ENCODE measurements around the gene RAB6B.

The RAB6B gene

DNA sequence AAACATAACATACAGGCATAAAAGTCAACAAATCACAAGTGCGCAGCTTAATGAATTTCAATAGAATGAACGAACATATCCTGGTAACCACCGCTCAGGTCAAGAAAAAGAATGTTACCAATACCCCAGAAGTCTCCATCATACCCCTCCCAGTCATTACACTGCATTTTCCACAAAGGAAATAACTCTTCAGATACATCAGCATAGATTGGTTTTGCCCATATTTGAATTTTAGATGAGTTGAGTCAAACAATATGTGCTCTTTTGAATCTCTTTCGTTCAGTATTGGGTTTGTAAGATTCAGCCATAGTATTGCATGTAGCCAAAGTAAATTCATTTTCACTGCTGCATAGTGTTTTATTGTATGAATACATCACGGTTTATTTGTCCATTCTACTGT is 6.2 kb upstream of the RAB6B start:
- TF ChIP-seq, protein P1, sequence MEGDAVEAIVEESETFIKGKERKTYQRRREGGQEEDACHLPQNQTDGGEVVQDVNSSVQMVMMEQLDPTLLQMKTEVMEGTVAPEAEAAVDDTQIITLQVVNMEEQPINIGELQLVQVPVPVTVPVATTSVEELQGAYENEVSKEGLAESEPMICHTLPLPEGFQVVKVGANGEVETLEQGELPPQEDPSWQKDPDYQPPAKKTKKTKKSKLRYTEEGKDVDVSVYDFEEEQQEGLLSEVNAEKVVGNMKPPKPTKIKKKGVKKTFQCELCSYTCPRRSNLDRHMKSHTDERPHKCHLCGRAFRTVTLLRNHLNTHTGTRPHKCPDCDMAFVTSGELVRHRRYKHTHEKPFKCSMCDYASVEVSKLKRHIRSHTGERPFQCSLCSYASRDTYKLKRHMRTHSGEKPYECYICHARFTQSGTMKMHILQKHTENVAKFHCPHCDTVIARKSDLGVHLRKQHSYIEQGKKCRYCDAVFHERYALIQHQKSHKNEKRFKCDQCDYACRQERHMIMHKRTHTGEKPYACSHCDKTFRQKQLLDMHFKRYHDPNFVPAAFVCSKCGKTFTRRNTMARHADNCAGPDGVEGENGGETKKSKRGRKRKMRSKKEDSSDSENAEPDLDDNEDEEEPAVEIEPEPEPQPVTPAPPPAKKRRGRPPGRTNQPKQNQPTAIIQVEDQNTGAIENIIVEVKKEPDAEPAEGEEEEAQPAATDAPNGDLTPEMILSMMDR (IDR thresholded peaks at IDR 0.05; ENCODE audit: low read depth, low read length, missing control alignments): no peak
- no peak overlapping the region for H3K4me3 ChIP-seq (ENCODE audit: low read depth, low read length)
- no peak for DNase-seq (ENCODE audit: low read depth)

DNA sequence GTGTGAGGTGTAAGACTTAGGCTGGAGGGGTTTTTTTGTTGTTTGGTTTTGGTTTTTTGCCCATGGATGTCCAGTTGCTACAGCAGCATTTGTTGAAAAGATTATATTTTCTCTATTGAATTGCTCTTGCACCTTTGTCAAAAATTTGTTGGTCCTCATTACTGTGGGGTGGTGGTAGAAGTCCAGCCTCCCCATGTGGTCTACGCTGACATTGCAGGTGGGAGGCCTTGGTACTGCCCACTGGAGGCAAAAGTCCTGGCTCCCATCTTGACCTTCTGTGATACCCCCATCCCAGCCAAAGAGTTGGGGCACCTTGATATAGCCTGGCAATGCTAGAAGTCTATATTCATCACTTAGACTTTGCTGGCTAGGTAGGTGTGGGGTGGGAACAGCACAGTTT is 5.4 kb upstream of the RAB6B start:
- H3K4me3 ChIP-seq (ENCODE audit: low read depth, low read length): no peak overlapping the region
- no peak for DNase-seq (ENCODE audit: low read depth)
- TF ChIP-seq, protein P1 (IDR thresholded peaks at IDR 0.05; ENCODE audit: low read depth, low read length, missing control alignments): peak; percentile 30

DNA sequence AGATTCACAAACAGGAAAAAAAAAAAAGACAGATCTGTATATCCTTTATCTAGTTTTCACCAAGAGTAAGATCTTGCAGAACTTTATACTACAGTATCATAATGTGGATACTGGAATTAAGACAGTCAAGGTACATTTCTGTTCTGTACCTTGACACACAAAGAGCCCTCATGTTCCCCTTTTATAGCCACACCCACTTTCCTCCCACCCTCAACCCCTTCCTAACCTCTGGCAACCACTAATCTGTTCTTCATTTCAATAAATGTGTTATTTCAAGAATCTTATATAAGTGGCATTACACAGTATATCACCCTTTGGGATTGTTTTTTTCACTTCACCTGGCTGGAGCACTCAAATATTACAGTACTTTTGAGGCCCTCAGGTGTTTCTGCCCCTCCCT is 3.6 kb upstream of the RAB6B start:
- DNase-seq (ENCODE audit: low read depth): no peak
- H3K4me3 ChIP-seq (ENCODE audit: low read depth, low read length): no peak overlapping the region
- TF ChIP-seq, protein P1 (IDR thresholded peaks at IDR 0.05; ENCODE audit: low read depth, low read length, missing control alignments): no peak

DNA sequence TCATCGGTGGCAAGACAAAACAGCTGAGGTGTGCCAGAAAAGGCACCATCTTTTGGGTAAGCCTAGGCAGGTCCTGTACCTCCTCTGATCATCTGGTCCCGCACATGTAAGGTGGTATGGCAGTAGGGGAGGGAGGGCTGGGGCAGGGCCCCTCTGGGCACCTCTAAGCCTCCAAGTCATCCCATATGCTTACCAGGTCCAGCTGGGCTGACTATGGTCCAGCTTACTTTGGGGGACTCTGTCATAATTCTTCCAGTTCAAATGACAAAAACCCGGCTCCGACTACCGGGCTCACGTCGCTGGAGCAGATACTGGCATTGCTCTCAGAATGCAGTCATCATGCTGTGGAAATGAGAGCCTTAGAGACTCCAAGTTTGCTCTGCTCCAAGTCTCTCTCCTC is 1.9 kb upstream of the RAB6B start:
- H3K4me3 ChIP-seq (ENCODE audit: low read depth, low read length): no peak overlapping the region
- no peak for DNase-seq (ENCODE audit: low read depth)
- TF ChIP-seq, protein P1 (IDR thresholded peaks at IDR 0.05; ENCODE audit: low read depth, low read length, missing control alignments): no peak

DNA sequence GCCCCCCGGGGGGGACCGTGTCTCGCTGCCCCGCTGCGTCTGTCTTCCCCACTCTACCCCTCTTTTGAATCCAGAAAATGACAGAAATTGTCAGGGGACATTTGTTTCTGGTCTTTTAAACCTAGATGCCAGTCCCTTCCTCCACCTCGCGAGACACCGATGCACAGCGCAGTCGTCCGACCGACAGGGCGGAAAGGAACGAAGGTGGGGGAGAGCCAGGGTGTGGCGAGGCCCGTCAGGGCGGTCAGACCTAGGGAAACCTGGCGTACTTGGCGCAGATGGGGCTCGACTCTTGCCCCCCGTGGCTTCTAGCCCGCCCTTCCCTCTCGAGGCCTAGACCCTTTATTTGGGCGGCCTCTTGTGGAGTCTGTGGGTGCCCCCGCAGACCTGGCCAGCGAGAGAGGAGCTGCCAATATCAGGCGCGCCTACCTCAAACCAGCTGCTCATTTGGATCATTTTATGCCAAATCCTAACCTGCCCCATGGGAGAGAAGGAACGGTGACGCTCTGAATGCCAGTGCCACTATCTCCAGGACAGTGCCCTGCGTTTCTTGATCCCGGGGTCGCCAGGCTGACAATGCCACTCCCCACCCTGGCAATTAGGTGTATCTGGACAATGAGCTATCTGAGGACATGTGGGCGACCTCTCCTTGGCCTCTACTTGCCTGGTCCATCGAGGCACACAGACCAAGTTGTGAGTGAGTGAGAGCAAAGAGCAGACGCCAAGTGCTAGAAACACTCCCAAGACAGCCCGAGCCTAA is 500 bp upstream of the RAB6B start:
- DNase-seq (ENCODE audit: low read depth): no peak
- TF ChIP-seq, protein P1 (IDR thresholded peaks at IDR 0.05; ENCODE audit: low read depth, low read length, missing control alignments): no peak
- no peak overlapping the region for H3K4me3 ChIP-seq (ENCODE audit: low read depth, low read length)

DNA sequence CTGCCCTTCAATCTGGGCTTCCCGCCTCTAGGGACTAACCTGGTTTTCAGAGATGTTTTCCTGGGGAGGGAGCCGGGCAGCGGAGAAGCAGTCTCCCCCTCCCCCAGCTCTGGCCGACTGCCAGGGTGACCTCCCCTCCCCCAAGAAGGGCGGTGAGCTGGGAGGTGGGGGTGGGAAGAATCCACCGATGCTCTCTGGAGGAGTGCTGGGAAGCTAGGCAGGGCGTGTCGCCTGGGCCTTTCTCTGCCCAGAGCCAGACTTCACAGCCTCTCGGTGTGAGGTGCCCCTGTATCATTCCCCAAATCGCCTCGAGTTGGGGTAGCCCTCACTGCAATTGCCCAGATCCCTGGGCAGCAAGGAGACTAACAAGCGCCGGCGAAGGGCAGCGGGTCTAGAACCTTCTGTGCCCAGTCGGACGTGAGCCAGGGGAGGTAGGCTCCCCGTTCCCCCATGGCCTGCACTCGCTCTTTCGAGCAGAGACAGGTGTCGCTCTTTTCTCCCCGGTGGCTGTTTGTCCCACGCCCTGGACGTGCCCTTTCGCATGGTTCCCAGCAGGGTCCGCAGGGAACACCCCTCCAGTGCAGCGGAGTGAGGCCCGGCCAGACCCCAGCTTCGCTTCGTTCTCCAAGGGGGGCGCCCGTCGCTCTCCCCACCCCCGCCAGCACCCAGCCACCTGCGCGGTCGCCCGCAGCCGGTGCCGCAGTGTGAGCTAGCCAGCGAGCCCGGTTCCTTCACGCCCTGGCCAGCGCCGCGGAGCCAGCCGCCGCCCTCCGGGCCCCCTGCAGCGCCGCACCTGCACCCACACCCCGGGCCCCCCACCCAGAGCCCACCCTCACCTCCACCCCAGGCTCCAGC is 1.1 kb downstream of the RAB6B start:
- no peak overlapping the region for H3K4me3 ChIP-seq (ENCODE audit: low read depth, low read length)
- no peak for DNase-seq (ENCODE audit: low read depth)

More for the DNA sequence above, 1.1 kb downstream of the RAB6B start:
- TF ChIP-seq, protein P1 (IDR thresholded peaks at IDR 0.05; ENCODE audit: low read depth, low read length, missing control alignments): no peak
